ENCODE data around the gene MOCS1.

The MOCS1 gene

DNA sequence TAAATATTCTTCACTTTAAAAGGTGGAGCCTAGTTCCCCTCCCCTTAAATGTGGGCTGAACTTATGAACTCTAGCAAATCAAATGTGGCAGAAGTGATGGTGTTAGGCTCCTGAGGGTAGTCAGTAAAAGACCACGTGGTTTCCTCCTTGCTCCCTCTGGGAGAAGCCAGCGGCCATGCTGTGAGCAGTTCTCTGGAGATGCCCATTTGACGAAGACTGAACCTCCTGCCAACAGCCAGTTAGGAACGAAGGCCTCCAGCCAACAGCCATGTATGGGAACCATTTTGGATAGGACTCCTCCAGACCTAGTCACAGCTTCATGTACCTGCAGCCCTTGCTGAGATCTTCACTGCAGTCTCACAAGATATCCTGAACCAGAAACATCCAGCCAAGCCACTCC is 7.6 kb upstream of the MOCS1 start:
- Histone ChIP-seq H2AFZ (ENCODE audit: low read depth, low read length) (no peak overlapping the region), H3K27ac (ENCODE audit: low read length) (no peak overlapping the region), H3K4me3 (ENCODE audit: low read length) (no peak overlapping the region), H3K79me2 (ENCODE audit: low read length) (no peaks in the 10 kb centered on the region), H3K36me3 (replicated peaks; ENCODE audit: low read depth, low read length) (no peaks in the 10 kb centered on the region), H4K20me1 (ENCODE audit: insufficient read depth, low read length) (no peaks in the 10 kb centered on the region), H3K4me1 (ENCODE audit: low read length) (no peaks in the 10 kb centered on the region), H3K9me3 (ENCODE audit: insufficient read depth, low read length) (no peaks in the 10 kb centered on the region), H3K4me2 (ENCODE audit: low read length) (no peak overlapping the region), H3K27me3 (ENCODE audit: low read depth, low read length) (peaks cover 22% of the 10 kb centered on the region), H3K9ac (ENCODE audit: low read length) (no peak overlapping the region)
- TF ChIP-seq, protein P1, sequence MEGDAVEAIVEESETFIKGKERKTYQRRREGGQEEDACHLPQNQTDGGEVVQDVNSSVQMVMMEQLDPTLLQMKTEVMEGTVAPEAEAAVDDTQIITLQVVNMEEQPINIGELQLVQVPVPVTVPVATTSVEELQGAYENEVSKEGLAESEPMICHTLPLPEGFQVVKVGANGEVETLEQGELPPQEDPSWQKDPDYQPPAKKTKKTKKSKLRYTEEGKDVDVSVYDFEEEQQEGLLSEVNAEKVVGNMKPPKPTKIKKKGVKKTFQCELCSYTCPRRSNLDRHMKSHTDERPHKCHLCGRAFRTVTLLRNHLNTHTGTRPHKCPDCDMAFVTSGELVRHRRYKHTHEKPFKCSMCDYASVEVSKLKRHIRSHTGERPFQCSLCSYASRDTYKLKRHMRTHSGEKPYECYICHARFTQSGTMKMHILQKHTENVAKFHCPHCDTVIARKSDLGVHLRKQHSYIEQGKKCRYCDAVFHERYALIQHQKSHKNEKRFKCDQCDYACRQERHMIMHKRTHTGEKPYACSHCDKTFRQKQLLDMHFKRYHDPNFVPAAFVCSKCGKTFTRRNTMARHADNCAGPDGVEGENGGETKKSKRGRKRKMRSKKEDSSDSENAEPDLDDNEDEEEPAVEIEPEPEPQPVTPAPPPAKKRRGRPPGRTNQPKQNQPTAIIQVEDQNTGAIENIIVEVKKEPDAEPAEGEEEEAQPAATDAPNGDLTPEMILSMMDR (IDR thresholded peaks at IDR 0.05; ENCODE audit: low read depth, low read length): no peak
- TF ChIP-seq EZH2phosphoT487 (IDR thresholded peaks at IDR 0.05; ENCODE audit: low read depth): no peak

DNA sequence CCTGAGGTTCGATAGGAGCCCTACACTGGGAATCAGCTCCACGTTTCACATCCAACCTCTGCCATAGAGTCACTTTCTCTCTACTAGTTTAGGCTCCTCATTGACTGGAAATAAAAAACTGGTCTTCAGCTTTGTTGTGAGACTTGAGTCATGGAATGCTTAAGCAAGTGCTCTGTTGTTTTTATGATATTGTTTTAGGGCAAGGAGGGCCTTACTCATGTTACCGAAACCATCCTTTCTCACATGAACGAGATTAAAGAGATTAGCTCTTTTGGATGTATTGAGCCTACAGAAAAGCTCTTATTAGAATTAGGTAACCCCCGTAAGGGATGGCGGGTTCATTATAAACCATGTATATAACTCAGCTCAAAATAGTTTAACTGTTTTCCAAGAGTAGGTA is 6.9 kb upstream of the MOCS1 start:
- H3K36me3 ChIP-seq (replicated peaks; ENCODE audit: low read depth, low read length): no peaks in the 10 kb centered on the region
- H3K27ac ChIP-seq (ENCODE audit: low read length): no peak overlapping the region
- H3K27me3 ChIP-seq (ENCODE audit: low read depth, low read length): peaks cover 28% of the 10 kb centered on the region
- no peak overlapping the region for H3K9ac ChIP-seq (ENCODE audit: low read length)
- no peaks in the 10 kb centered on the region for H3K9me3 ChIP-seq (ENCODE audit: insufficient read depth, low read length)
- no peak overlapping the region for H3K4me2 ChIP-seq (ENCODE audit: low read length)
- no peak overlapping the region for H2AFZ ChIP-seq (ENCODE audit: low read depth, low read length)
- H3K79me2 ChIP-seq (ENCODE audit: low read length): no peaks in the 10 kb centered on the region
- no peak for TF ChIP-seq EZH2phosphoT487 (IDR thresholded peaks at IDR 0.05; ENCODE audit: low read depth)
- TF ChIP-seq, protein P1 (IDR thresholded peaks at IDR 0.05; ENCODE audit: low read depth, low read length): no peak
- H4K20me1 ChIP-seq (ENCODE audit: insufficient read depth, low read length): no peaks in the 10 kb centered on the region
- H3K4me1 ChIP-seq (ENCODE audit: low read length): no peaks in the 10 kb centered on the region
- no peak overlapping the region for H3K4me3 ChIP-seq (ENCODE audit: low read length)

DNA sequence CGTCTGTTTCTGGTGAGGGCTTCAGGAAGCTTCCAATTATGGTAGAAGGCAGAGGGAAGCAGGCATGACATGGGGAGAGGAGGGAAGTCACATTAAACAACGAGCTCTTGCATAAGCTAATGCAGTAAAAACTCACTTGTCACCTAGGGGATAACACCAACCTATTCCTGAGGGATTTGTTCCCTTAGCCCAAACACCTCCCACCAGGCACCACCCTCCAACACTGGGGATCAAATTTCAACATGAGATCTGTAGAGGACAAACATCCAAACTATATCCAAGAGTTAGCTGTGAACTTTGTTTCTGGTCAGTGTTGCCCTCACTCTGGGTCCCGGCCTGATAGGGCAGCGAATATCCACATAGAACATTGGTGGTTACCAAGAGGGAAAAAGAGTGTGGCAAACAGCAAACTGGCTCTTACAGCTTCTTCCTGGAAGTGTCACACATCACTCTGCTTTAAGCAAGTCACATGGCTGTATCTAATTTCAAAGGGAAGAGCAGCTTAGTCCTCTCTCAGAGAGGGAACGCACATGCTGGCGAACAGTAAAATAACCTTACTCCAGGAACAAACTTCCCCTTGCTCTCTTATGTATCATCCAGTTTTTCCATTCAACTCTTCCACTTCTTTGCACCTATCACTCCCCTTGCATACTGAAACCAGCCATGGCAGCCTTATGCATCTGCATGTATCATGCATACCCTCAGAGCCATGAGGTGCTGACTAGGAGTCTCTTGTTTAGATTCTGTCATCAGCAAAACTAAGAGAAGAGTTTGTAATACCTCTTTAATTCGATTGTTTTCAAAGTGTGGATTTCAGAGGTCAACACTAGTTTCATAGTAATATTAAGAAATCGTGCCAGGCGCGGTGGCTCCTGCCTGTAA is 4.8 kb upstream of the MOCS1 start:
- H3K4me3 ChIP-seq (ENCODE audit: low read length): no peak overlapping the region

GRCh38 chr6:39937686-39938333 is 3.5 kb upstream of the MOCS1 start:
- no peaks in the 10 kb centered on the region for H3K36me3 ChIP-seq (replicated peaks; ENCODE audit: low read depth, low read length)
- no peak overlapping the region for H3K9ac ChIP-seq (ENCODE audit: low read length)
- peaks cover 37% of the 10 kb centered on the region for H3K27me3 ChIP-seq (ENCODE audit: low read depth, low read length)

More for the DNA sequence above, 4.8 kb upstream of the MOCS1 start:
- Histone ChIP-seq H4K20me1 (ENCODE audit: insufficient read depth, low read length) (no peaks in the 10 kb centered on the region), H3K4me1 (ENCODE audit: low read length) (no peaks in the 10 kb centered on the region), H3K4me2 (ENCODE audit: low read length) (no peak overlapping the region), H3K36me3 (replicated peaks; ENCODE audit: low read depth, low read length) (no peaks in the 10 kb centered on the region), H3K79me2 (ENCODE audit: low read length) (no peaks in the 10 kb centered on the region), H3K9me3 (ENCODE audit: insufficient read depth, low read length) (no peaks in the 10 kb centered on the region), H3K27me3 (ENCODE audit: low read depth, low read length) (peaks cover 32% of the 10 kb centered on the region), H3K9ac (ENCODE audit: low read length) (no peak overlapping the region), H3K27ac (ENCODE audit: low read length) (no peak overlapping the region), H2AFZ (ENCODE audit: low read depth, low read length) (no peak overlapping the region)
- TF ChIP-seq, protein P1 (IDR thresholded peaks at IDR 0.05; ENCODE audit: low read depth, low read length): no peak
- TF ChIP-seq EZH2phosphoT487 (IDR thresholded peaks at IDR 0.05; ENCODE audit: low read depth): no peak

More at GRCh38 chr6:39937686-39938333, 3.5 kb upstream of the MOCS1 start:
- H3K4me3 ChIP-seq (ENCODE audit: low read length): no peak overlapping the region
- H4K20me1 ChIP-seq (ENCODE audit: insufficient read depth, low read length): no peaks in the 10 kb centered on the region
- no peaks in the 10 kb centered on the region for H3K79me2 ChIP-seq (ENCODE audit: low read length)
- H2AFZ ChIP-seq (ENCODE audit: low read depth, low read length): no peak overlapping the region
- H3K4me1 ChIP-seq (ENCODE audit: low read length): peaks cover 4% of the 10 kb centered on the region
- H3K4me2 ChIP-seq (ENCODE audit: low read length): no peak overlapping the region
- TF ChIP-seq EZH2phosphoT487 (IDR thresholded peaks at IDR 0.05; ENCODE audit: low read depth): no peak
- TF ChIP-seq, protein P1 (IDR thresholded peaks at IDR 0.05; ENCODE audit: low read depth, low read length): no peak
- H3K9me3 ChIP-seq (ENCODE audit: insufficient read depth, low read length): no peaks in the 10 kb centered on the region
- no peak overlapping the region for H3K27ac ChIP-seq (ENCODE audit: low read length)

Measured in OCI-LY3 (cell line).